ENCODE results near the gene CTDNEP1. TPM values are rescaled to one million over a fixed set of nuclear protein-coding genes. Genes with fewer than 3 reads are reported as not detected.
A peak's percentile ranks its signal among the peaks of the same experiment; 100 is the strongest.

CTDNEP1 gene
- total and polyA plus RNA-seq, 2 of the 4 experiments (the other 2 are of a cell fraction) = 23.8 to 132 TPM

DNA sequence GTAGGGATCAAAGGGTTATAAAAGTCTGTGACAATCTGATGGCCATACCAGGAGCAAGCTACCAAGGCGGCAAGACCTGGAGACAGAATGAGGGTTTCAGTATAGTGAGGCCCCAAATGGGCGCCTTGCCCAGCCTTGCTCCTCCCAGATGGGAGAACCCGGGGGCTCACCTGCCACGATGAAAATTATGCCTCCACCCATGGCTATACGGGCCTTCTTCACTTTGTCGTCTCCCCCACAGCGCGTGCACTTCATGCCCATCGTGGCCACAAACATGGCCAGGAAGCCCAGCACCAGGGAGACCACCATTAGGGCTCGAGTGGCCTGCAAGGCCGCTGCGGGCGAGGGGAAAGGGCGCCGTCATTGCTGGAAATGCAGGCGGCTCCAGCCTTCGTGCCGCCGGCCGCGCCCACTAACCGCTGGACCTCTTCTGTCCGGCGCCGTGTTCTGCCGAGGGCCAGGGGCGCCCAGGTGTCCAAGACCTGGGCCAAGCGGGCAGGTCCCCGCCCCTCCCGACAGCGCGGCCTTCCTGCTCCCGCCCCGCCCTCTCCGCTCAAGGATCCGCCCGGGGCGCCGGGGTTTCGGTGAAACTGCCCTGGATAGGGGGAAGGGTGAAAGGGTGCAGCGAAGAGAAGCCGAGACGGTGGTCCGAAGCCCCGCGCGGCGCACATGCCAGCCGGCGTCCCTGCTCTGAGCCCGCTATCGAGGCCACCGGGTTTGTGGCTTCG is 9.3 kb upstream of the CTDNEP1 start (continued):
- TF ChIP-seq SMC3 (IDR thresholded peaks at IDR 0.05; ENCODE audit: low read depth, low read length) (no peak), POLR2A (IDR thresholded peaks at IDR 0.05; ENCODE audit: low read depth, low read length) (no peak)

DNA sequence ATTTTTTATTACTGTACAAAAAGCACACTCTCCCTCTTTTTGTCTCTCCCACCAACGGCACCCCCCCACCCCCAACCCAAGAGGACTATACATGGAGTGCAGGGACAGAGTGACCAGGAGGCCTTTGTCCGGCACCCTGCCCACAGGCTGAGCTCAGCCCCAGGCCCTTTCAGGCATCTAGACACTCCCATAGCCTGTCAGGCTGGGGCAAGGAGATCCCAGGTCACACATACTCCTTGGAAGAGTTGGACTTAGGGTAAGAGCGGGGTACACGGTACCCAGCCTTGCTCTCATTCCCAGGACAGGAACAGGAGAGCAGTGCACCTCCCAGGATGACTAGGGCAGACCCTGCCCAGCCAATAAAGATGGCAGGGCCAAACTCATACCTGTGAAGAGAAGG is 8.6 kb upstream of the CTDNEP1 start:
- H2BK5ac ChIP-seq (ENCODE audit: low read depth, low read length, poor library complexity, severe bottlenecking) = no peak overlapping the region
- H3K4ac ChIP-seq (ENCODE audit: low read depth, low read length) = no peak overlapping the region
- no peak overlapping the region for H3K18ac ChIP-seq (ENCODE audit: low read depth, low read length)
- H3K9me1 ChIP-seq (ENCODE audit: insufficient read depth, low read length) = peaks cover 10% of the 10 kb centered on the region
- no peak overlapping the region for H2AK5ac ChIP-seq (ENCODE audit: low read depth, low read length)
- H3K56ac ChIP-seq (ENCODE audit: extremely low read depth, insufficient read depth, low read length) = no peak overlapping the region
- no peak overlapping the region for H4K8ac ChIP-seq (ENCODE audit: low read depth in 2 of 2, low read length in 2 of 2)
- no peak overlapping the region for H2BK120ac ChIP-seq (ENCODE audit: low read depth, low read length)
- no TSS peak for BruUV-seq (replicated peaks)
- H4K5ac ChIP-seq (ENCODE audit: low read depth, low read length) = no peak overlapping the region
- H3K4me1 ChIP-seq (ENCODE audit: control insufficient read depth, insufficient read depth, low read length) = peaks cover 8% of the 10 kb centered on the region
- H2AFZ ChIP-seq (replicated peaks; ENCODE audit: low read length, poor library complexity) = peak overlapping the region; percentile 23
- ChIA-PET CTCF (no interaction called here), POLR2A (ENCODE audit: unreplicated experiment) (no interaction called here)
- no peak overlapping the region for H3K23ac ChIP-seq (ENCODE audit: low read depth, low read length)
- no CpG with 5 or more reads among the region's 4 CpGs for WGBS, 2 experiments (ENCODE audit: extremely low coverage in 2 of 2, insufficient read length in 1 of 2)
- dilution Hi-C loops (cut with HindIII; ENCODE audit: low sequenced_read_pairs, unreplicated experiment) = no loop called here
- no peaks in the 10 kb centered on the region for H4K20me1 ChIP-seq (ENCODE audit: insufficient read depth, low read length)
- no peak overlapping the region for H4K91ac ChIP-seq (ENCODE audit: insufficient read depth, low read depth, low read length)
- H2AK9ac ChIP-seq (replicated peaks; ENCODE audit: low read depth, low read length, poor library complexity) = peak overlapping the region; percentile 71
- DNase-seq = no peak
- no peak overlapping the region for H3K27ac ChIP-seq (ENCODE audit: insufficient read depth, low read length)
- H3K14ac ChIP-seq (replicated peaks; ENCODE audit: low read depth, low read length) = no peak overlapping the region
- peaks cover 13% of the 10 kb centered on the region; the same call in 1 of the 2 replicates for H3K27me3 ChIP-seq (ENCODE audit: control insufficient read depth, insufficient read depth, low read length)
- H3K79me1 ChIP-seq (ENCODE audit: low read depth in 1 of 2, low read length in 2 of 2) = peaks cover 0 to 6% of the 10 kb centered on the region in 2 experiments; a peak in 1 of 4 replicates
- in situ Hi-C loops (cut with MboI; ENCODE audit: low sequenced_read_pairs) = no loop called here
- H2BK15ac ChIP-seq (ENCODE audit: low read depth, low read length) = no peak overlapping the region
- no peaks in the 10 kb centered on the region for H3K9me3 ChIP-seq (ENCODE audit: control insufficient read depth, insufficient read depth, low read length)
- no peak for ATAC-seq (ENCODE audit: low read depth)
- H2BK20ac ChIP-seq (ENCODE audit: low read depth, low read length) = no peak overlapping the region
- no peak overlapping the region for H3K4me3 ChIP-seq (ENCODE audit: insufficient read depth, low read depth, low read length)
- intact Hi-C loops (cut with micrococcal nuclease) = no loop called here
- no peak overlapping the region for H3K4me2 ChIP-seq (ENCODE audit: low read depth, low read length)
- H3K9ac ChIP-seq (ENCODE audit: low read depth, low read length) = no peak overlapping the region
- H3K36me3 ChIP-seq (ENCODE audit: control insufficient read depth, insufficient read depth, low read length) = peaks cover 27% of the 10 kb centered on the region
- no peak for TF ChIP-seq SMC3 (IDR thresholded peaks at IDR 0.05; ENCODE audit: low read depth, low read length)
- TF ChIP-seq RAD21 (IDR thresholded peaks at IDR 0.05; ENCODE audit: low read length) = no peak
- TF ChIP-seq, protein P1, sequence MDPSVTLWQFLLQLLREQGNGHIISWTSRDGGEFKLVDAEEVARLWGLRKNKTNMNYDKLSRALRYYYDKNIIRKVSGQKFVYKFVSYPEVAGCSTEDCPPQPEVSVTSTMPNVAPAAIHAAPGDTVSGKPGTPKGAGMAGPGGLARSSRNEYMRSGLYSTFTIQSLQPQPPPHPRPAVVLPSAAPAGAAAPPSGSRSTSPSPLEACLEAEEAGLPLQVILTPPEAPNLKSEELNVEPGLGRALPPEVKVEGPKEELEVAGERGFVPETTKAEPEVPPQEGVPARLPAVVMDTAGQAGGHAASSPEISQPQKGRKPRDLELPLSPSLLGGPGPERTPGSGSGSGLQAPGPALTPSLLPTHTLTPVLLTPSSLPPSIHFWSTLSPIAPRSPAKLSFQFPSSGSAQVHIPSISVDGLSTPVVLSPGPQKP (IDR thresholded peaks at IDR 0.05; ENCODE audit: borderline replicate concordance, low read depth, low read length) = no peak
- TF ChIP-seq RCOR1 (IDR thresholded peaks at IDR 0.05; ENCODE audit: insufficient replicate concordance, low read length) = no peak
- no peak for TF ChIP-seq MXI1 (IDR thresholded peaks at IDR 0.05; ENCODE audit: borderline replicate concordance, low read depth, low read length)
- TF ChIP-seq CEBPB (IDR thresholded peaks at IDR 0.05; ENCODE audit: low read depth, low read length) = no peak
- no peak for TF ChIP-seq FOS (IDR thresholded peaks at IDR 0.05; ENCODE audit: low read depth, low read length)
- TF ChIP-seq MAZ (IDR thresholded peaks at IDR 0.05; ENCODE audit: borderline replicate concordance, low read depth, low read length) = no peak
- TF ChIP-seq, protein P2, sequence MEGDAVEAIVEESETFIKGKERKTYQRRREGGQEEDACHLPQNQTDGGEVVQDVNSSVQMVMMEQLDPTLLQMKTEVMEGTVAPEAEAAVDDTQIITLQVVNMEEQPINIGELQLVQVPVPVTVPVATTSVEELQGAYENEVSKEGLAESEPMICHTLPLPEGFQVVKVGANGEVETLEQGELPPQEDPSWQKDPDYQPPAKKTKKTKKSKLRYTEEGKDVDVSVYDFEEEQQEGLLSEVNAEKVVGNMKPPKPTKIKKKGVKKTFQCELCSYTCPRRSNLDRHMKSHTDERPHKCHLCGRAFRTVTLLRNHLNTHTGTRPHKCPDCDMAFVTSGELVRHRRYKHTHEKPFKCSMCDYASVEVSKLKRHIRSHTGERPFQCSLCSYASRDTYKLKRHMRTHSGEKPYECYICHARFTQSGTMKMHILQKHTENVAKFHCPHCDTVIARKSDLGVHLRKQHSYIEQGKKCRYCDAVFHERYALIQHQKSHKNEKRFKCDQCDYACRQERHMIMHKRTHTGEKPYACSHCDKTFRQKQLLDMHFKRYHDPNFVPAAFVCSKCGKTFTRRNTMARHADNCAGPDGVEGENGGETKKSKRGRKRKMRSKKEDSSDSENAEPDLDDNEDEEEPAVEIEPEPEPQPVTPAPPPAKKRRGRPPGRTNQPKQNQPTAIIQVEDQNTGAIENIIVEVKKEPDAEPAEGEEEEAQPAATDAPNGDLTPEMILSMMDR (conservative IDR thresholded peaks at IDR 0.05; ENCODE audit: low read depth, low read length) = no peak
- TF ChIP-seq, protein P3, sequence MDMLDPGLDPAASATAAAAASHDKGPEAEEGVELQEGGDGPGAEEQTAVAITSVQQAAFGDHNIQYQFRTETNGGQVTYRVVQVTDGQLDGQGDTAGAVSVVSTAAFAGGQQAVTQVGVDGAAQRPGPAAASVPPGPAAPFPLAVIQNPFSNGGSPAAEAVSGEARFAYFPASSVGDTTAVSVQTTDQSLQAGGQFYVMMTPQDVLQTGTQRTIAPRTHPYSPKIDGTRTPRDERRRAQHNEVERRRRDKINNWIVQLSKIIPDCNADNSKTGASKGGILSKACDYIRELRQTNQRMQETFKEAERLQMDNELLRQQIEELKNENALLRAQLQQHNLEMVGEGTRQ (IDR thresholded peaks at IDR 0.05; ENCODE audit: low read depth, low read length) = no peak
- no peak for TF ChIP-seq RFX5 (IDR thresholded peaks at IDR 0.05; ENCODE audit: low read depth, low read length)
- TF ChIP-seq MAFK (IDR thresholded peaks at IDR 0.05; ENCODE audit: low read depth, low read length) = no peak
